ENCODE data around the gene DNTT. TPM values are rescaled to one million over a fixed set of nuclear protein-coding genes. Genes with fewer than 3 reads are reported as not detected.

The DNTT gene
- total RNA-seq, 4 donors from 2014 or later: not detected

DNA sequence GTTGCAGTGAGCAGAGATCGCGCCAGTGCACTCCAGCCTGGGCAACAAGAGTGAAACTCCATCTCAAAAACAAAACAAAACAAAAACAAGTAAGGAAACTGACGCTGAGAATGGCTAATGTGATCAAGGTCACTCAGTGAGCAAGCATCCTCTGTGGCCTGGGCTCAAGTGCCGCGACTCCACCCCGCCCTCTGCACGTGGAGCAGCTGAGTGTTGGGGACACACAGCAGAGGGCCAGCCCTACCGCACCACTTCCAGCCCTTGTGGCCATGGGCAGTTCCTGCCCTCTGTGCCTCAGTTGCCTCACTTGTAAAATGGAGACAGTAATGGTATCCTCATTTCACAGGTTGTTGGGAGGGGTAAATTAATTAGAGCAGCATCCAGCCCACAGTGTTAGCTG, 75.5 kb downstream of the DNTT start:
- ATAC-seq: no peak
- no peak for TF ChIP-seq CTCF (IDR thresholded peaks at IDR 0.05 in 4 of 5, conservative IDR thresholded peaks at IDR 0.05 in 1 of 5)
- TF ChIP-seq POLR2A (IDR thresholded peaks at IDR 0.05): no peak
- no peak for DNase-seq
- in situ Hi-C loops (cut with MboI; ENCODE audit: low sequenced_read_pairs in 4 of 4) (loop anchor here (10.0 to 25.0 kb wide), 5 partner anchors 133 to 833 kb away; partner anchors contain the start of gene TLL2 (in 2 of the 4)), intact Hi-C loops (cut with DNase I; ENCODE audit: low total_unique reads) (loop anchor here (5.0 to 10.0 kb wide), 2 partner anchors 453 to 835 kb away; partner anchors contain the start of gene LCOR)
- Histone ChIP-seq H3K27ac (no peak overlapping the region), H3K36me3 (no peaks in the 10 kb centered on the region), H3K9me3 (no peaks in the 10 kb centered on the region), H3K27me3 (no peaks in the 10 kb centered on the region), H3K4me3 (no peak overlapping the region), H3K4me1 (peaks cover 0 to 3% of the 10 kb centered on the region in 2 donors)

GRCh38 chr10:96380821-96381220, 76.6 kb downstream of the DNTT start:
- in situ Hi-C loops (cut with MboI; ENCODE audit: low sequenced_read_pairs in 4 of 4) (loop anchor here (25.0 kb wide), 3 partner anchors 131 to 831 kb away; partner anchors contain the start of gene TLL2 (in 1 of the 4)), intact Hi-C loops (cut with DNase I; ENCODE audit: low total_unique reads) (no loop called here)
- no peak for DNase-seq
- Histone ChIP-seq H3K9me3 (no peaks in the 10 kb centered on the region), H3K4me1 (no peaks in the 10 kb centered on the region), H3K27me3 (no peaks in the 10 kb centered on the region), H3K36me3 (no peaks in the 10 kb centered on the region), H3K4me3 (no peak overlapping the region), H3K27ac (no peak overlapping the region)
- TF ChIP-seq POLR2A (IDR thresholded peaks at IDR 0.05): no peak
- no peak for TF ChIP-seq CTCF (IDR thresholded peaks at IDR 0.05 in 4 of 5, conservative IDR thresholded peaks at IDR 0.05 in 1 of 5)
- no peak for ATAC-seq

GRCh38 chr10:96384506-96384905, 80.3 kb downstream of the DNTT start:
- no peak for TF ChIP-seq POLR2A (IDR thresholded peaks at IDR 0.05)
- no peak for TF ChIP-seq CTCF (IDR thresholded peaks at IDR 0.05 in 4 of 5, conservative IDR thresholded peaks at IDR 0.05 in 1 of 5)
- DNase-seq (no peak), ATAC-seq (no peak)
- Histone ChIP-seq H3K36me3 (no peaks in the 10 kb centered on the region), H3K4me1 (peaks cover 0 to 2% of the 10 kb centered on the region in 2 donors), H3K4me3 (no peak overlapping the region), H3K27ac (no peak overlapping the region), H3K9me3 (no peaks in the 10 kb centered on the region), H3K27me3 (no peaks in the 10 kb centered on the region)
- intact Hi-C loops (cut with DNase I; ENCODE audit: low total_unique reads) (no loop called here), in situ Hi-C loops (cut with MboI; ENCODE audit: low sequenced_read_pairs in 4 of 4) (loop anchor here (25.0 kb wide), 3 partner anchors 128 to 828 kb away; partner anchors contain the start of gene TLL2 (in 1 of the 4))

- intact Hi-C loops (cut with DNase I; ENCODE audit: low total_unique reads): no loop called here
- Histone ChIP-seq H3K4me1 (peaks cover 8 to 16% of the 10 kb centered on the region in 2 donors), H3K9me3 (no peaks in the 10 kb centered on the region), H3K27me3 (no peaks in the 10 kb centered on the region), H3K36me3 (no peaks in the 10 kb centered on the region), H3K4me3 (no peak overlapping the region), H3K27ac (no peak overlapping the region)
- DNase-seq (no peak), ATAC-seq (no peak)
- in situ Hi-C loops (cut with MboI; ENCODE audit: low sequenced_read_pairs in 4 of 4): loop anchor here (25.0 kb wide), 3 partner anchors 125 to 825 kb away; partner anchors contain the start of gene TLL2 (in 1 of the 4)
- TF ChIP-seq CTCF (IDR thresholded peaks at IDR 0.05 in 4 of 5, conservative IDR thresholded peaks at IDR 0.05 in 1 of 5) (no peak), POLR2A (IDR thresholded peaks at IDR 0.05) (no peak)
These were observed 82.9 kb downstream of the DNTT start for GRCh38 chr10:96387161-96387560.

DNA sequence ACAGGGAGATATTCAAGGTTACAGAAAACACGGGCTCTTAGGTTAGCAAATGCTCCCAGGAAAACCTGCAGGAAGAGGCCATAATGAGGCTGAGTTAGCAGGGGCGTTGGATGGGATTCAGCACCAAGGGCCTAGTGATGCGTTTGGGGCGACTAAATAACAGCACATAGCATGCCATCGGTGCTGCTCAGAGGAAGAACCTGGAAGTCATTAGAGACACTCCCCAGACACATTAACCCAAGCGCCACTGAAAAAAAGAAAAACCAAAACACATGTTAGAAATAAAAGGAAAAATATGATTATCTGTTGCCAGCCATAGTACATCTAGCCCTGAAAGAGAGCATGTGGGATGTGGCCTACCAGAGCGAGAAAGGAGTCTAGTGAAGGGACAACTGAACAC, 83.4 kb downstream of the DNTT start:
- in situ Hi-C loops (cut with MboI; ENCODE audit: low sequenced_read_pairs in 4 of 4): loop anchor here (25.0 kb wide), 3 partner anchors 125 to 825 kb away; partner anchors contain the start of gene TLL2 (in 1 of the 4)

More for the DNA sequence above, 83.4 kb downstream of the DNTT start:
- ATAC-seq (no peak), DNase-seq (no peak)
- Histone ChIP-seq H3K36me3 (no peaks in the 10 kb centered on the region), H3K27ac (no peak overlapping the region), H3K4me1 (peaks cover 8 to 16% of the 10 kb centered on the region in 2 donors), H3K4me3 (no peak overlapping the region), H3K9me3 (no peaks in the 10 kb centered on the region), H3K27me3 (no peaks in the 10 kb centered on the region)
- intact Hi-C loops (cut with DNase I; ENCODE audit: low total_unique reads): no loop called here
- no peak for TF ChIP-seq CTCF (IDR thresholded peaks at IDR 0.05 in 4 of 5, conservative IDR thresholded peaks at IDR 0.05 in 1 of 5)
- TF ChIP-seq POLR2A (IDR thresholded peaks at IDR 0.05): no peak
